Gastroesophageal sphincter (tissue), 3 donors: ENCODE measurements around the gene COPS4.
"Not testable (repeated sequence)": the region's sequence is repeated elsewhere in the genome, so short reads cannot be mapped to it uniquely, and the experiment has no call there.

Experiments used
- EP300 ChIP-seq: sonication (generic); formaldehyde crosslinking; IDR thresholded peaks from one replicate; pipeline ENCODE4 v1.6.1; 2017; ENCODE audit warnings: antibody characterized with exemption, mild to moderate bottlenecking
- TF ChIP-seq, protein P1 (sequence below), 4 experiments: fragments of 200-600 bp in 2 of 4; fragments of 450-650 bp in 2 of 4; sonication (generic) in 1 of 4; IDR thresholded peaks; one replicate each; pipeline ENCODE4 v1.5.1; 2017 to 2019; ENCODE audit warnings: antibody characterized with exemption in 4 of 4, mild to moderate bottlenecking in 2 of 4, moderate library complexity in 2 of 4

DNA sequence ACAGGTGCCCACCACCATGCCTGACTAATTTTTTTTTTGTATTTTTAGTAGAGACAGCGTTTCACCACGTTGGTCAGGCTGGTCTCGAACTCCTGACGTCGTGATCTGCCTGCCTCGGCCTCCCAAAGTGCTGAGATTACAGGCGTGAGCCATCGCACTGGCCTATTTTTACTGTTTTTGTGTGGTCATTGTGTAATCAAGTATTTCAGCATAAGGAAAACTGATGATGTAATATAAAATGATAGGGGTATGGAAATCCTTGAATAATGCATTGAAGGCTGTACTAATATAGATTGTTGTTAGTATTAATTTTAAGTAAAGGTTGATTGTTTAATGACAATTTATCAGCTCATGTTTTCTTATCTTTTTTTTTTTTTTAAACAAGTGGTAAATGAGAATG lies 13.8 kb downstream of the COPS4 start:
- TF ChIP-seq, protein P1, sequence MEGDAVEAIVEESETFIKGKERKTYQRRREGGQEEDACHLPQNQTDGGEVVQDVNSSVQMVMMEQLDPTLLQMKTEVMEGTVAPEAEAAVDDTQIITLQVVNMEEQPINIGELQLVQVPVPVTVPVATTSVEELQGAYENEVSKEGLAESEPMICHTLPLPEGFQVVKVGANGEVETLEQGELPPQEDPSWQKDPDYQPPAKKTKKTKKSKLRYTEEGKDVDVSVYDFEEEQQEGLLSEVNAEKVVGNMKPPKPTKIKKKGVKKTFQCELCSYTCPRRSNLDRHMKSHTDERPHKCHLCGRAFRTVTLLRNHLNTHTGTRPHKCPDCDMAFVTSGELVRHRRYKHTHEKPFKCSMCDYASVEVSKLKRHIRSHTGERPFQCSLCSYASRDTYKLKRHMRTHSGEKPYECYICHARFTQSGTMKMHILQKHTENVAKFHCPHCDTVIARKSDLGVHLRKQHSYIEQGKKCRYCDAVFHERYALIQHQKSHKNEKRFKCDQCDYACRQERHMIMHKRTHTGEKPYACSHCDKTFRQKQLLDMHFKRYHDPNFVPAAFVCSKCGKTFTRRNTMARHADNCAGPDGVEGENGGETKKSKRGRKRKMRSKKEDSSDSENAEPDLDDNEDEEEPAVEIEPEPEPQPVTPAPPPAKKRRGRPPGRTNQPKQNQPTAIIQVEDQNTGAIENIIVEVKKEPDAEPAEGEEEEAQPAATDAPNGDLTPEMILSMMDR (IDR thresholded peaks at IDR 0.05) = not testable (repeated sequence)
- not testable (repeated sequence) for TF ChIP-seq EP300
